ENCODE data around the gene IFT25. TPM values are rescaled to one million over a fixed set of nuclear protein-coding genes. Genes with fewer than 3 reads are reported as not detected.

Gene IFT25
- total and polyA plus RNA-seq, 2 of the 13 experiments (the other 11 are each of a cell fraction or from before 2014, with no cell fraction given) = 19.7 to 48.0 TPM

- peaks cover 8% of the 10 kb centered on the region; the same call in 1 of the 2 replicates for H3K9me3 ChIP-seq (ENCODE audit: low read length)
- FAIRE-seq (no peak), DNase-seq (ENCODE audit: low spot score) (no peak), ATAC-seq (no peak)
- in situ Hi-C loops (cut with HindIII; ENCODE audit: extremely low pct_ligation_motif_present, low pct_unique_long_range_greater_than_20kb) (no loop called here), intact Hi-C loops (cut with micrococcal nuclease; ENCODE audit: unreplicated experiment) (no loop called here)
- H3K4me3 ChIP-seq (replicated peaks in 1 of 3; ENCODE audit: insufficient read depth in 1 of 3, low read depth in 2 of 3, low read length in 3 of 3) = no peak overlapping the region
- 100% methylated on average over 1 of the region's 1 CpG for WGBS (ENCODE audit: low lambda C conversion rate)
- H2AFZ ChIP-seq (ENCODE audit: low read length) = no peak overlapping the region
- H4K20me1 ChIP-seq (ENCODE audit: insufficient read depth, low read length) = no peaks in the 10 kb centered on the region
- TF ChIP-seq ZNF317 (CRISPR knock-in tag; IDR thresholded peaks at IDR 0.05) (peak; percentile 100), ZSCAN9 (CRISPR knock-in tag; IDR thresholded peaks at IDR 0.05; ENCODE audit: borderline replicate concordance) (no peak)
- peaks cover 6 to 18% of the 10 kb centered on the region in 2 experiments; a peak in 2 of 5 replicates for H3K36me3 ChIP-seq (replicated peaks in 1 of 2; ENCODE audit: control insufficient read depth in 1 of 2, insufficient read depth in 2 of 2, low read length in 2 of 2)
- CTCF ChIA-PET (ENCODE audit: low intra/inter-chr PET ratio, low total read pairs) = no interaction called here
- H3K27me3 ChIP-seq (ENCODE audit: control insufficient read depth in 1 of 2, insufficient read depth in 2 of 2, low read length in 2 of 2) = no peaks in the 10 kb centered on the region
- no peaks in the 10 kb centered on the region for H3K4me1 ChIP-seq (ENCODE audit: insufficient read depth, low read length)
- no peak overlapping the region for H3K9ac ChIP-seq (ENCODE audit: insufficient read depth, low read depth, low read length)
- H3K27ac ChIP-seq (ENCODE audit: extremely low read length, insufficient read depth, low read length) = no peak overlapping the region
- POLR2A ChIA-PET = interaction anchor here (2.0 kb wide), 1 partner anchor 11 kb away, joined by 8 read pairs; the partner anchor contains the start of gene IFT25
- H3K79me2 ChIP-seq (ENCODE audit: insufficient read depth, low read length) = no peaks in the 10 kb centered on the region
- no TSS peak for BruUV-seq (replicated peaks)
- H3K4me2 ChIP-seq (ENCODE audit: low read depth, low read length) = no peak overlapping the region
Measured at GRCh38 chr1:53934170-53934765, 11.2 kb downstream of the IFT25 start.

GRCh38 chr1:53931523-53931922 lies 14.0 kb downstream of the IFT25 start:
- Histone ChIP-seq H3K36me3 (replicated peaks in 1 of 2; ENCODE audit: control insufficient read depth in 1 of 2, insufficient read depth in 2 of 2, low read length in 2 of 2) (peaks cover 6 to 42% of the 10 kb centered on the region in 2 experiments; a peak in 2 of 5 replicates), H3K9me3 (ENCODE audit: low read length) (peaks cover 8% of the 10 kb centered on the region; the same call in 1 of the 2 replicates), H2AFZ (ENCODE audit: low read length) (no peak overlapping the region), H3K79me2 (ENCODE audit: insufficient read depth, low read length) (no peaks in the 10 kb centered on the region), H4K20me1 (ENCODE audit: insufficient read depth, low read length) (no peaks in the 10 kb centered on the region), H3K27ac (ENCODE audit: extremely low read length, insufficient read depth, low read length) (no peak overlapping the region), H3K4me2 (ENCODE audit: low read depth, low read length) (no peak overlapping the region), H3K4me3 (replicated peaks in 1 of 3; ENCODE audit: insufficient read depth in 1 of 3, low read depth in 2 of 3, low read length in 3 of 3) (no peak overlapping the region), H3K27me3 (ENCODE audit: control insufficient read depth in 1 of 2, insufficient read depth in 2 of 2, low read length in 2 of 2) (no peaks in the 10 kb centered on the region), H3K4me1 (ENCODE audit: insufficient read depth, low read length) (no peaks in the 10 kb centered on the region), H3K9ac (ENCODE audit: insufficient read depth, low read depth, low read length) (no peak overlapping the region)
- no peak for DNase-seq (ENCODE audit: low spot score)
- ATAC-seq = no peak
- BruUV-seq (replicated peaks) = no TSS peak
- in situ Hi-C loops (cut with HindIII; ENCODE audit: extremely low pct_ligation_motif_present, low pct_unique_long_range_greater_than_20kb) (no loop called here), intact Hi-C loops (cut with micrococcal nuclease; ENCODE audit: unreplicated experiment) (no loop called here)
- TF ChIP-seq TOPORS (CRISPR knock-in tag; IDR thresholded peaks at IDR 0.05) (no peak), ZNF446 (CRISPR knock-in tag; IDR thresholded peaks at IDR 0.05) (no peak), ZEB1 (IDR thresholded peaks at IDR 0.05; ENCODE audit: insufficient replicate concordance, low read depth) (no peak), NR2F1 (CRISPR knock-in tag; IDR thresholded peaks at IDR 0.05) (no peak), RBAK (CRISPR knock-in tag; IDR thresholded peaks at IDR 0.05) (no peak), BRCA1 (CRISPR knock-in tag; IDR thresholded peaks at IDR 0.05) (no peak), KDM5A (IDR thresholded peaks at IDR 0.05; ENCODE audit: borderline replicate concordance, low read length) (no peak), HDAC1 (CRISPR knock-in tag; IDR thresholded peaks at IDR 0.05) (no peak), GABPB1 (CRISPR knock-in tag; IDR thresholded peaks at IDR 0.05) (no peak), ZKSCAN1 (IDR thresholded peaks at IDR 0.05; ENCODE audit: low read length) (no peak), ETV5 (CRISPR knock-in tag; IDR thresholded peaks at IDR 0.05; ENCODE audit: borderline replicate concordance) (no peak), SIN3A (IDR thresholded peaks at IDR 0.05; ENCODE audit: borderline replicate concordance, low read depth, low read length) (no peak), ZNF335 (CRISPR knock-in tag; IDR thresholded peaks at IDR 0.05) (no peak), ZNF382 (CRISPR knock-in tag; IDR thresholded peaks at IDR 0.05; ENCODE audit: borderline replicate concordance) (no peak), PBX3 (CRISPR knock-in tag; IDR thresholded peaks at IDR 0.05; ENCODE audit: borderline replicate concordance) (no peak), ZNF775 (CRISPR knock-in tag; IDR thresholded peaks at IDR 0.05; ENCODE audit: borderline replicate concordance) (no peak), ARID2 (CRISPR knock-in tag; IDR thresholded peaks at IDR 0.05; ENCODE audit: borderline replicate concordance) (no peak), ZNF501 (CRISPR knock-in tag; IDR thresholded peaks at IDR 0.05) (no peak)
- WGBS (ENCODE audit: low lambda C conversion rate) = 99% methylated on average over 2 of the region's 2 CpGs
- POLR2A ChIA-PET = interaction anchor here (1.9 kb wide), 1 partner anchor 14 kb away, joined by 6 read pairs; the partner anchor contains the start of gene IFT25
- FAIRE-seq = no peak
- CTCF ChIA-PET (ENCODE audit: low intra/inter-chr PET ratio, low total read pairs) = no interaction called here

Data from HepG2 (cell line).